ENCODE results near the gene ZBTB46.

Gene ZBTB46

DNA sequence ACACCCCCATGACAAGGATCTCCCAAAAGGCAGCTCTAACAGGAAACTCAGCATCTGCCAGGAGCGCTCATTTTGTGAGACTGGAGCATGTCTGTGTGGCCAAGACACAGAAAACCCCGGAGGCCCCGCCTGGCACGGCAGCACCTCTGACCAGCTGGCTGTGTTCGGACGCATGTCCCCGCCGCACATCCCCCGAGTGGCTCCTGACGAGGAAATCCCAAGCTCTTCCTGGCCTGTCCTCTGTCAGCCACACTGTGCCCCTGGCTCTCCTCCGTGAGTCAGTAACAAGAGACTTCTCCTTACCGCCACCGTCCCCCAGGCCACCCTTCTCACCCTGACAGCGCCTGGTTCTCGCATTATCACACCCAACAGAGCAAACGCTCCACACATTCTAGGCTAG lies 77.1 kb downstream of the ZBTB46 start:
- no peaks in the 10 kb centered on the region for H3K9me3 ChIP-seq
- no peaks in the 10 kb centered on the region for H3K36me3 ChIP-seq
- no peak overlapping the region for H3K4me3 ChIP-seq (ENCODE audit: low read depth in 1 of 2, low read length in 1 of 2)
- H3K27me3 ChIP-seq: peaks cover 17% of the 10 kb centered on the region
- no peak for TF ChIP-seq CTCF (IDR thresholded peaks at IDR 0.05)
- H3K27ac ChIP-seq: no peak overlapping the region
- no peaks in the 10 kb centered on the region for H3K4me1 ChIP-seq (ENCODE audit: control insufficient read depth in 1 of 2, insufficient read depth in 1 of 2, low read depth in 1 of 2, low read length in 1 of 2)

DNA sequence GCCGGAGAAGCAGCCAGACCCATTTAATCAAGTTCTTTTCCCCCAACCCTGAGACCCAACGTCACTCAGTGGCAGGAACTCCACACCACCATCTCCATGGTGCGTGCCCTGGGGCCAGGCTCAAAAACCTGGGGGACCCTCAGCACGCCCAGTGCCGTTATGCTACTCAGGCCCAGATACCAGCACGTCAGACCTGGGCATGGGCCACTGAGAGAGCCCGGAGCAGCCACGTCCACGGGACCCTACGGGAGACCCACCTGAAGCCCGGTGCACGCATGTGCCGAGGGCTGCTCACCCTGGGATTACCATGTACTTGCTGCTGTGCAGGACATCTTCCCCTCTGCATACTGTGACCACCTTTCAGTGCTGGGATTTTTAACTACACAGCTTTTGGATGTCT lies 77.7 kb downstream of the ZBTB46 start:
- H3K9me3 ChIP-seq: no peaks in the 10 kb centered on the region
- H3K4me3 ChIP-seq (ENCODE audit: low read depth in 1 of 2, low read length in 1 of 2): no peak overlapping the region
- no peak for TF ChIP-seq CTCF (IDR thresholded peaks at IDR 0.05)
- H3K27ac ChIP-seq: no peak overlapping the region
- peaks cover 17% of the 10 kb centered on the region for H3K27me3 ChIP-seq
- H3K36me3 ChIP-seq: no peaks in the 10 kb centered on the region
- no peaks in the 10 kb centered on the region for H3K4me1 ChIP-seq (ENCODE audit: control insufficient read depth in 1 of 2, insufficient read depth in 1 of 2, low read depth in 1 of 2, low read length in 1 of 2)

GRCh38 chr20:63752411-63753101 lies 78.5 kb downstream of the ZBTB46 start:
- H3K27ac ChIP-seq: no peak overlapping the region
- H3K4me1 ChIP-seq (ENCODE audit: control insufficient read depth in 1 of 2, insufficient read depth in 1 of 2, low read depth in 1 of 2, low read length in 1 of 2): no peaks in the 10 kb centered on the region
- no peak for TF ChIP-seq CTCF (IDR thresholded peaks at IDR 0.05)
- H3K4me3 ChIP-seq (ENCODE audit: low read depth in 1 of 2, low read length in 1 of 2): no peak overlapping the region
- H3K9me3 ChIP-seq: no peaks in the 10 kb centered on the region
- H3K27me3 ChIP-seq: peaks cover 17% of the 10 kb centered on the region
- no peaks in the 10 kb centered on the region for H3K36me3 ChIP-seq

DNA sequence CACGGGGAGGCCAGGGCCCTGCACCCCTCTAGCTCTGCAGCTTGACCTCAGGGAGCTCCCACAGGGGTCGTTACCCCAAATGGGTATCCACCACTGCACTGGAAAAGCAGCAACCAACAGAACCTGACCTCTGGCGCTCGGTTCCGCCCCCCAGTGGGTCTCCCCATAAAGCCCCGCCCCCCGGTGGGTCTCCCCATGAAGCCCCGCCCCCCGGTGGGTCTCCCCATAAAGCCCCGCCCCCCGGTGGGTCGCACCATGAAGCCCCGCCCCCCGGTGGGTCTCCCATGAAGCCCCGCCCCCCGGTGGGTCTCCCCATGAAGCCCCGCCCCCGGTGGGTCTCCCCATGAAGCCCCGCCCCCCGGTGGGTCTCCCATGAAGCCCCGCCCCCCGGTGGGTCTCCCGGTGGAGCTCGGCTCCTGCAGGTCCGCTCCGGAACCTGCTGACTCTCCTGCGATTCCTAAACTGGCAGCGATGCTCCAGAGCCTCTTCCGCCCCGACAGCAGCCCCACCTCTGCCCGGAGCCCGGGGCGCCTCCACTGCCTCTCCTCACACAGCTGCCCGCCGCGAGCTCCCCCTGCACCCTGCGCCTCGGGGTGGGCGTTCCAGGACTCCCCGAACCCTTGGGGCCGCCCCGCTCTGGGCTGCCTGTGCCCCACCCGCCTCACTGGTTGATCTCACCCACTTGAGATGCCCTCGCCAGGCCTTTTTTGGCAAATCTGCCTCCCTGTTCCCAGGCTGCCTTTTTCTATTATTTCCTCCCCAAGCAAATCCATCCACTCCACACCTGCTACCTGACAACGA lies 79.4 kb downstream of the ZBTB46 start:
- H3K4me3 ChIP-seq (ENCODE audit: low read depth in 1 of 2, low read length in 1 of 2): no peak overlapping the region
- TF ChIP-seq CTCF (IDR thresholded peaks at IDR 0.05): no peak
- no peak overlapping the region for H3K27ac ChIP-seq

DNA sequence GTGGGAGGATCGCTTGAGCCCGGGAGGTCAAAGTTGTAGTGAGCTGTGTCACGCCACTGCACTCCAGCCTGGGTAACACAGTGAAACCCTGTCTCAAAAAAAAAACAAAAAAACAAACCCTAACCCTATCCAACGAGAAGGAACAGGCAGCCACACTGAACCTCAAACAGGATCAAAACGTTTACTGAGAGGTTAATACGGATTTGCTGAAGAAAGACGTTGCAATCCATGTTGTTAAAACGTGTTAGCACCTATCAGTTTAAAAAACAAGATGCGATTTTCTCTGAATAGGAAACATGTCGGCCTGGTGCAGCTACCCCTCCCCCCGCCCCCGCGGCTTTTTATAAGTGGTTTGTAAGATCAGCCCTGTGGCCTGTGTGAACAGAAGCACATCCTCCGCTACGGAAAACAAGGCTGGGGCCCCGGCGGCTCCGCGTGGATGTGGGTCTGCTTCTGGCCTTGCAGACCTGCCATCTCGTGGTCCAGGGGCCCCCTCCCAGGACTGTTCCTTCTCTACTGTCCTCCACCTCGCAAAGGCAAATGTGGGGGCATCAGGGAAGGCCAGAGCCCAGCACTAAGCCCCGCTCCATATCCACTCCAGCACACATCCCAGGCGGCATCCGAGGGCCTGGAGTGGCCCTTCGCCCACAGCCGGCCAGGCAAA lies 80.1 kb downstream of the ZBTB46 start:
- H3K9me3 ChIP-seq: no peaks in the 10 kb centered on the region
- H3K27ac ChIP-seq: no peak overlapping the region
- no peaks in the 10 kb centered on the region for H3K4me1 ChIP-seq (ENCODE audit: control insufficient read depth in 1 of 2, insufficient read depth in 1 of 2, low read depth in 1 of 2, low read length in 1 of 2)
- H3K4me3 ChIP-seq (ENCODE audit: low read depth in 1 of 2, low read length in 1 of 2): no peak overlapping the region
- no peak for TF ChIP-seq CTCF (IDR thresholded peaks at IDR 0.05)
- H3K27me3 ChIP-seq: peaks cover 17% of the 10 kb centered on the region
- no peaks in the 10 kb centered on the region for H3K36me3 ChIP-seq

More for the DNA sequence above, 79.4 kb downstream of the ZBTB46 start:
- no peaks in the 10 kb centered on the region for H3K36me3 ChIP-seq
- H3K4me1 ChIP-seq (ENCODE audit: control insufficient read depth in 1 of 2, insufficient read depth in 1 of 2, low read depth in 1 of 2, low read length in 1 of 2): no peaks in the 10 kb centered on the region
- peaks cover 17% of the 10 kb centered on the region for H3K27me3 ChIP-seq
- no peaks in the 10 kb centered on the region for H3K9me3 ChIP-seq

All from neutrophil (primary cell).